Prostate gland (tissue), 2 donors: Measurements from ENCODE around the gene ZDHHC17. TPM values are rescaled to one million over a fixed set of nuclear protein-coding genes. Genes with fewer than 3 reads are reported as not detected.

ENCODE experiments used
- DNase-seq: peaks from one replicate; pipeline ENCODE4 v3.0.0-alpha.2; 2019; ENCODE audit warnings: low spot score
- H3K27ac ChIP-seq, 2 donors: fragments of 200-600 bp; sonication (generic); 2 replicates each; pipeline ENCODE4 v1.5.1; 2017 to 2019
- H3K27me3 ChIP-seq: fragments of 200-600 bp; sonication (generic); replicated peaks from 2 replicates; pipeline ENCODE4 v1.5.1; 2019; ENCODE audit not compliant: insufficient read depth
- H3K36me3 ChIP-seq, 2 donors: fragments of 200-600 bp; sonication (generic); 1 replicate in 1 of 2; 2 replicates in 1 of 2; pipeline versions ENCODE4 v1.5.1 to v1.8.1; 2017 to 2019
- H3K4me1 ChIP-seq: fragments of 200-600 bp; sonication (generic); replicated peaks from 2 replicates; pipeline ENCODE4 v1.5.1; 2019
- H3K4me3 ChIP-seq, 2 donors: fragments of 200-600 bp; sonication (generic); 2 replicates each; pipeline ENCODE4 v1.5.1; 2017 to 2019
- H3K9me3 ChIP-seq: fragments of 200-600 bp; sonication (generic); 2 replicates; pipeline ENCODE4 v1.5.1; 2017
- CTCF ChIP-seq, 4 experiments: fragments of 200-600 bp in 2 of 4; fragments of 450-650 bp in 2 of 4; sonication (generic) in 2 of 4; IDR thresholded peaks; 1 replicate in 3 of 4; 2 replicates in 1 of 4; pipeline ENCODE4 v1.5.1; 2016 to 2019; ENCODE audit warnings: antibody characterized with exemption in 4 of 4, mild to moderate bottlenecking in 2 of 4, moderate library complexity in 2 of 4
- POLR2A ChIP-seq: fragments of 450-650 bp; IDR thresholded peaks from one replicate; pipeline ENCODE4 v1.6.1; 2016; ENCODE audit warnings: antibody characterized with exemption, mild to moderate bottlenecking
- POLR2AphosphoS5 ChIP-seq: sonication (generic); formaldehyde crosslinking; IDR thresholded peaks from one replicate; pipeline ENCODE4 v1.6.1; 2017; ENCODE audit warnings: antibody characterized with exemption
- WGBS: methylation state at CpG from one replicate; pipeline ENCODE4 v1.1.5; 2018; 5-methylcytosine and 5-hydroxymethylcytosine counted together
- intact Hi-C: fragments of 100-400 bp; cut with DNase I; formaldehyde crosslinking; loops from one replicate; pipeline ENCODE4 v1.14.2; 2022
- total RNA-seq, 2 donors: library from RNA; depleted of rRNA; stranded (reverse); fragments of >200 nt; gene quantifications; one replicate each; pipeline ENCODE4 v1.1.0, GENCODE V29; 2016

ZDHHC17 gene
- total RNA-seq, 2 donors from 2014 or later = 21.6 to 34.6 TPM

GRCh38 chr12:76872415-76872814 lies 108.5 kb downstream of the ZDHHC17 start:
- WGBS = 88% methylated on average over 5 of the region's 5 CpGs
- no peaks in the 10 kb centered on the region for H3K27me3 ChIP-seq
- H3K9me3 ChIP-seq = no peaks in the 10 kb centered on the region
- TF ChIP-seq CTCF (IDR thresholded peaks at IDR 0.05) (no peak), POLR2AphosphoS5 (no peak), POLR2A (no peak)
- intact Hi-C loops = no loop called here
- H3K36me3 ChIP-seq = no peaks in the 10 kb centered on the region
- no peak overlapping the region for H3K27ac ChIP-seq
- no peaks in the 10 kb centered on the region for H3K4me1 ChIP-seq
- DNase-seq = no peak
- H3K4me3 ChIP-seq = no peak overlapping the region

- no peak for DNase-seq
- intact Hi-C loops = no loop called here
- 18% methylated on average over 3 of the region's 3 CpGs for WGBS
- no peak overlapping the region for H3K27ac ChIP-seq
- H3K9me3 ChIP-seq = no peaks in the 10 kb centered on the region
- H3K4me1 ChIP-seq = no peaks in the 10 kb centered on the region
- no peak overlapping the region for H3K4me3 ChIP-seq
- TF ChIP-seq CTCF (IDR thresholded peaks at IDR 0.05) = no peak
- no peak for TF ChIP-seq POLR2AphosphoS5
- TF ChIP-seq POLR2A = no peak
- H3K36me3 ChIP-seq = no peaks in the 10 kb centered on the region
- no peaks in the 10 kb centered on the region for H3K27me3 ChIP-seq
Measured at GRCh38 chr12:76874027-76874426, 110.1 kb downstream of the ZDHHC17 start.

- 76% methylated on average over 11 of the region's 11 CpGs for WGBS
- intact Hi-C loops = loop anchor here (5.0 kb wide), 1 partner anchor 52 kb away; no protein-coding TSS in a partner anchor
- H3K9me3 ChIP-seq = no peaks in the 10 kb centered on the region
- peaks cover under 1% of the 10 kb centered on the region for H3K4me1 ChIP-seq
- DNase-seq = no peak
- TF ChIP-seq POLR2A (no peak), CTCF (IDR thresholded peaks at IDR 0.05) (no peak), POLR2AphosphoS5 (no peak)
- H3K4me3 ChIP-seq = no peak overlapping the region
- H3K27ac ChIP-seq = no peak overlapping the region
- no peaks in the 10 kb centered on the region for H3K27me3 ChIP-seq
- no peaks in the 10 kb centered on the region for H3K36me3 ChIP-seq
Measured at GRCh38 chr12:76874491-76875190, 110.7 kb downstream of the ZDHHC17 start.

- intact Hi-C loops = loop anchor here (5.0 kb wide), 1 partner anchor 54 kb away; no protein-coding TSS in a partner anchor
- no peaks in the 10 kb centered on the region for H3K36me3 ChIP-seq
- DNase-seq = no peak
- H3K27ac ChIP-seq = no peak overlapping the region
- no peak for TF ChIP-seq POLR2A
- TF ChIP-seq POLR2AphosphoS5 = no peak
- no peak for TF ChIP-seq CTCF (IDR thresholded peaks at IDR 0.05)
- H3K27me3 ChIP-seq = no peaks in the 10 kb centered on the region
- H3K4me3 ChIP-seq = no peak overlapping the region
- WGBS = 84% methylated on average over 2 of the region's 2 CpGs
- H3K9me3 ChIP-seq = no peaks in the 10 kb centered on the region
- H3K4me1 ChIP-seq = peaks cover 7% of the 10 kb centered on the region
Measured at GRCh38 chr12:76876696-76877229, 112.8 kb downstream of the ZDHHC17 start.
